ENCODE measurements around the gene MAGEA9B. TPM values are rescaled to one million over a fixed set of nuclear protein-coding genes. Genes with fewer than 3 reads are reported as not detected.

The MAGEA9B gene
- total and polyA plus RNA-seq, 12 donors: not detected

DNA sequence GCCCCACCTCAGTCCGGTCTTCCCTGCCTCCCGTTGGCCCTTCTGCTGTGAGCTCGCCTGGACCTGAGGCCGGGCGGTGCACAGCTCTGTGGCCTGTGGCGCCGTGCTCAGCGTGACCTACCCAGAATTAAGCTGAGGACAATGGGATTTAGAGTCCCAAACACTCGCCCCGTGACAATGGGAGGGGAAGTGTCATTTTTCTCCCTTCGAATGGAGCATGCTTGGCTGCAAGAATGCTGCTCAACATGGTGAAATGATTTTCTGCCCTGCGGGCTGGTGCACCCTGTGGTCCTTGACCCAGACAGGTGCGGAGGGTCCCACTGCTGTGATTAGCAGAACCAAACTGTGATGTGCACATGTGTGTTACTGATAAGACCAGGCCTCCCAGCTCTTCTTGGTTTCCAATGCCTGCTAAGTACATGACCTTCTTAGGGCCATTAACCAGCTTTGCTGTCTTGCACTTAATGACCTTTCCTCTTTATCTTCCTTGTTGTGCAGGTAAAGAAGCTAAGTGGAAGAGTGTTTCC, 45.7 kb downstream of the MAGEA9B start:
- WGBS, 4 donors: 5 to 50% (median 43%) methylated on average over 7 to 13 of the region's 13 CpGs; no CpG with 5 or more reads in 1 of the 4 donors
- H3K36me3 ChIP-seq (replicated peaks in 1 of 2): no peaks in the 10 kb centered on the region
- peak in 5 of 7 donors; percentile 22 to 54 (median 36) for DNase-seq
- H3K27me3 ChIP-seq: no peaks in the 10 kb centered on the region
- intact Hi-C loops (cut with DNase I): no loop called here
- peak overlapping the region; percentile 85 to 96 (median 94) for H3K27ac ChIP-seq
- peak overlapping the region in 3 of 4 donors; percentile 40 to 71 (median 49) for H3K4me3 ChIP-seq
- H3K4me1 ChIP-seq (replicated peaks in 1 of 2): peaks cover 0 to 4% of the 10 kb centered on the region in 2 donors
- TF ChIP-seq, protein P1, sequence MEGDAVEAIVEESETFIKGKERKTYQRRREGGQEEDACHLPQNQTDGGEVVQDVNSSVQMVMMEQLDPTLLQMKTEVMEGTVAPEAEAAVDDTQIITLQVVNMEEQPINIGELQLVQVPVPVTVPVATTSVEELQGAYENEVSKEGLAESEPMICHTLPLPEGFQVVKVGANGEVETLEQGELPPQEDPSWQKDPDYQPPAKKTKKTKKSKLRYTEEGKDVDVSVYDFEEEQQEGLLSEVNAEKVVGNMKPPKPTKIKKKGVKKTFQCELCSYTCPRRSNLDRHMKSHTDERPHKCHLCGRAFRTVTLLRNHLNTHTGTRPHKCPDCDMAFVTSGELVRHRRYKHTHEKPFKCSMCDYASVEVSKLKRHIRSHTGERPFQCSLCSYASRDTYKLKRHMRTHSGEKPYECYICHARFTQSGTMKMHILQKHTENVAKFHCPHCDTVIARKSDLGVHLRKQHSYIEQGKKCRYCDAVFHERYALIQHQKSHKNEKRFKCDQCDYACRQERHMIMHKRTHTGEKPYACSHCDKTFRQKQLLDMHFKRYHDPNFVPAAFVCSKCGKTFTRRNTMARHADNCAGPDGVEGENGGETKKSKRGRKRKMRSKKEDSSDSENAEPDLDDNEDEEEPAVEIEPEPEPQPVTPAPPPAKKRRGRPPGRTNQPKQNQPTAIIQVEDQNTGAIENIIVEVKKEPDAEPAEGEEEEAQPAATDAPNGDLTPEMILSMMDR (IDR thresholded peaks at IDR 0.05): no peak
- TF ChIP-seq POLR2A (IDR thresholded peaks at IDR 0.05): no peak
- no peaks in the 10 kb centered on the region for H3K9me3 ChIP-seq (replicated peaks in 1 of 3)

- H3K4me1 ChIP-seq (replicated peaks in 1 of 2): peaks cover 0 to 4% of the 10 kb centered on the region in 2 donors
- peak within 1 kb of the TSS; percentile 85 to 96 (median 94) for H3K27ac ChIP-seq
- 0 to 65% (median 22%) methylated on average over 15 to 71 of the region's 71 CpGs for WGBS, 4 donors
- no peaks in the 10 kb centered on the region for H3K36me3 ChIP-seq (replicated peaks in 1 of 2)
- no peaks in the 10 kb centered on the region for H3K27me3 ChIP-seq
- DNase-seq: peak; percentile 82 to 96 (median 91)
- H3K4me3 ChIP-seq: peak within 1 kb of the TSS in 3 of 4 donors; percentile 40 to 71 (median 49)
- TF ChIP-seq, protein P1 (IDR thresholded peaks at IDR 0.05): no peak
- TF ChIP-seq POLR2A (IDR thresholded peaks at IDR 0.05): peak; percentile 5 to 60
- H3K9me3 ChIP-seq (replicated peaks in 1 of 3): no peaks in the 10 kb centered on the region
- intact Hi-C loops (cut with DNase I): no loop called here
These were observed 46.4 kb downstream of the MAGEA9B start, which contains the start of gene EOLA1 for GRCh38 chrX:149540621-149541520. TSS of gene EOLA1 (plus strand) at chrX:149541012. CDS start at chrX:149545631, 4,619 bp downstream.

GRCh38 chrX:149540131-149540620, 47.1 kb downstream of the MAGEA9B start:
- Histone ChIP-seq H3K27me3 (no peaks in the 10 kb centered on the region), H3K36me3 (replicated peaks in 1 of 2) (no peaks in the 10 kb centered on the region), H3K27ac (peak overlapping the region; percentile 85 to 96 (median 94)), H3K9me3 (replicated peaks in 1 of 3) (no peaks in the 10 kb centered on the region), H3K4me3 (peak overlapping the region in 2 of 4 donors; percentile 49 to 71), H3K4me1 (replicated peaks in 1 of 2) (peaks cover 0 to 4% of the 10 kb centered on the region in 2 donors)
- TF ChIP-seq POLR2A (IDR thresholded peaks at IDR 0.05): no peak
- TF ChIP-seq, protein P1 (IDR thresholded peaks at IDR 0.05): no peak
- peak; percentile 91 to 96 (median 95) for DNase-seq
- 0 to 60% (median 13%) methylated on average over 6 to 21 of the region's 24 CpGs for WGBS, 4 donors
- intact Hi-C loops (cut with DNase I): no loop called here
